HepG2 (cell line): ENCODE results near the gene KLKB1. TPM values are rescaled to one million over a fixed set of nuclear protein-coding genes. Genes with fewer than 3 reads are reported as not detected.

Experiments
- CENPT ChIP-seq: sonication (generic); formaldehyde crosslinking; IDR thresholded peaks from 2 replicates; pipeline ENCODE4 v1.8.0; 2022; ENCODE audit warnings: low read depth, mild to moderate bottlenecking, moderate library complexity, missing genetic modification reagents
- E2F1 ChIP-seq: sonication (generic); formaldehyde crosslinking; IDR thresholded peaks from 2 replicates; pipeline ENCODE4 v1.5.0; 2020; ENCODE audit warnings: missing genetic modification reagents
- HOXA5 ChIP-seq: sonication (generic); formaldehyde crosslinking; IDR thresholded peaks from 2 replicates; pipeline ENCODE4 v1.4.0; 2020; ENCODE audit warnings: missing genetic modification reagents
- JUNB ChIP-seq: sonication (generic); formaldehyde crosslinking; IDR thresholded peaks from 2 replicates; pipeline ENCODE4 v1.8.0; 2022; ENCODE audit warnings: missing genetic modification reagents, mild to moderate bottlenecking, borderline replicate concordance
- JUND ChIP-seq: sonication (generic); formaldehyde crosslinking; IDR thresholded peaks from 2 replicates; pipeline ENCODE4 v1.8.0; 2022; ENCODE audit warnings: mild to moderate bottlenecking, missing genetic modification reagents
- MAFK ChIP-seq, 2 experiments: IDR thresholded peaks in 1 of 2; conservative IDR thresholded peaks in 1 of 2; 2 replicates each; pipeline ENCODE4 v1.6.1; 2011; ENCODE audit warnings: improper control_type of control experiment in 2 of 2, low read length in 2 of 2
- MBD4 ChIP-seq: IDR thresholded peaks from 2 replicates; pipeline ENCODE4 v1.6.1; 2012; ENCODE audit warnings: low read length, inconsistent platforms, borderline replicate concordance
- MIXL1 ChIP-seq: IDR thresholded peaks from 2 replicates; pipeline ENCODE4 v1.6.1; 2016
- NFIC ChIP-seq: IDR thresholded peaks from 2 replicates; pipeline ENCODE4 v1.6.1; 2012; ENCODE audit warnings: mild to moderate bottlenecking, low read length, inconsistent platforms
- RBAK ChIP-seq: sonication (generic); formaldehyde crosslinking; IDR thresholded peaks from 2 replicates; pipeline ENCODE4 v1.5.1; 2020; ENCODE audit warnings: mild to moderate bottlenecking, missing genetic modification reagents
- RFX1 ChIP-seq: fragments of 450-650 bp; IDR thresholded peaks from 2 replicates; pipeline ENCODE4 v1.6.1; 2017
- SALL2 ChIP-seq: sonication (generic); formaldehyde crosslinking; IDR thresholded peaks from 2 replicates; pipeline ENCODE4 v1.8.1; 2023; ENCODE audit warnings: mild to moderate bottlenecking, missing genetic modification reagents, inconsistent platforms
- SMAD1 ChIP-seq: sonication (generic); formaldehyde crosslinking; IDR thresholded peaks from 2 replicates; pipeline ENCODE4 v1.4.0; 2020; ENCODE audit warnings: missing genetic modification reagents, low read depth, mild to moderate bottlenecking, borderline replicate concordance
- SMARCE1 ChIP-seq: fragments of 450-650 bp; IDR thresholded peaks from 2 replicates; pipeline ENCODE4 v1.6.1; 2017; ENCODE audit warnings: borderline replicate concordance
- SNAI1 ChIP-seq: sonication (generic); formaldehyde crosslinking; IDR thresholded peaks from 2 replicates; pipeline ENCODE4 v1.5.0; 2020; ENCODE audit warnings: mild to moderate bottlenecking, missing genetic modification reagents, borderline replicate concordance
- YEATS2 ChIP-seq: sonication (generic); formaldehyde crosslinking; IDR thresholded peaks from 2 replicates; pipeline ENCODE4 v1.4.0; 2020; ENCODE audit warnings: missing genetic modification reagents, borderline replicate concordance
- ZBTB20 ChIP-seq: sonication (generic); formaldehyde crosslinking; IDR thresholded peaks from 2 replicates; pipeline ENCODE4 v1.8.1; 2023; ENCODE audit warnings: missing genetic modification reagents, low read depth, mild to moderate bottlenecking, borderline replicate concordance
- ZFP82 ChIP-seq: sonication (generic); formaldehyde crosslinking; IDR thresholded peaks from 2 replicates; pipeline ENCODE4 v1.5.1; 2020; ENCODE audit warnings: mild to moderate bottlenecking, missing genetic modification reagents, borderline replicate concordance
- ZNF12 ChIP-seq: sonication (generic); formaldehyde crosslinking; IDR thresholded peaks from 2 replicates; pipeline ENCODE4 v1.5.0; 2020; ENCODE audit warnings: missing genetic modification reagents
- ZNF788 ChIP-seq: sonication (generic); formaldehyde crosslinking; IDR thresholded peaks from 2 replicates; pipeline ENCODE4 v1.5.0; 2020; ENCODE audit warnings: mild to moderate bottlenecking, missing genetic modification reagents, borderline replicate concordance
- polyA plus RNA-seq, 8 experiments: library from polyadenylated mRNA; depleted of rRNA in 3 of 8; stranded (reverse) in 7 of 8; unstranded in 1 of 8; fragments of >200 nt; fragmentation: Illumina TruSeq in 4 of 8; extraction: Trizol in 4 of 8; gene quantifications; 2 replicates each; pipeline versions ENCODE4 v1.2.1 to v1.2.3, GENCODE V29; 2011 to 2016; ENCODE audit warnings: low read depth in 4 of 8, missing spikeins in 1 of 8, mixed read lengths in 1 of 8; ENCODE audit not compliant: insufficient read depth in 1 of 8
- total RNA-seq, 5 experiments: library from RNA; depleted of rRNA; stranded (reverse); fragments of >200 nt; fragmentation: Illumina TruSeq; extraction: Trizol; gene quantifications; 2 replicates each; pipeline ENCODE4 v1.2.3, GENCODE V29; 2016; ENCODE audit warnings: low read depth in 1 of 5
- TF ChIP-seq, protein P1 (sequence below): sonication (generic); formaldehyde crosslinking; conservative IDR thresholded peaks from 2 replicates; pipeline ENCODE4 v1.8.0; 2022; ENCODE audit warnings: mild to moderate bottlenecking, moderate library complexity, missing genetic modification reagents
- TF ChIP-seq, protein P2 (sequence below): sonication (generic); formaldehyde crosslinking; IDR thresholded peaks from 2 replicates; pipeline ENCODE4 v1.8.1; 2023; ENCODE audit warnings: missing genetic modification reagents, mild to moderate bottlenecking, borderline replicate concordance
- TF ChIP-seq, protein P3 (sequence below): sonication (generic); formaldehyde crosslinking; IDR thresholded peaks from 2 replicates; pipeline ENCODE4 v1.4.0; 2020; ENCODE audit warnings: mild to moderate bottlenecking, missing genetic modification reagents
- TF ChIP-seq, protein P4 (sequence below): sonication (generic); formaldehyde crosslinking; IDR thresholded peaks from 2 replicates; pipeline ENCODE4 v1.9.0; 2022; ENCODE audit warnings: low read depth, missing genetic modification reagents

Gene KLKB1
- total and polyA plus RNA-seq, 2 of the 13 experiments (the other 11 are each of a cell fraction or from before 2014, with no cell fraction given) = 0.26 to 0.49 TPM

- TF ChIP-seq, protein P1, sequence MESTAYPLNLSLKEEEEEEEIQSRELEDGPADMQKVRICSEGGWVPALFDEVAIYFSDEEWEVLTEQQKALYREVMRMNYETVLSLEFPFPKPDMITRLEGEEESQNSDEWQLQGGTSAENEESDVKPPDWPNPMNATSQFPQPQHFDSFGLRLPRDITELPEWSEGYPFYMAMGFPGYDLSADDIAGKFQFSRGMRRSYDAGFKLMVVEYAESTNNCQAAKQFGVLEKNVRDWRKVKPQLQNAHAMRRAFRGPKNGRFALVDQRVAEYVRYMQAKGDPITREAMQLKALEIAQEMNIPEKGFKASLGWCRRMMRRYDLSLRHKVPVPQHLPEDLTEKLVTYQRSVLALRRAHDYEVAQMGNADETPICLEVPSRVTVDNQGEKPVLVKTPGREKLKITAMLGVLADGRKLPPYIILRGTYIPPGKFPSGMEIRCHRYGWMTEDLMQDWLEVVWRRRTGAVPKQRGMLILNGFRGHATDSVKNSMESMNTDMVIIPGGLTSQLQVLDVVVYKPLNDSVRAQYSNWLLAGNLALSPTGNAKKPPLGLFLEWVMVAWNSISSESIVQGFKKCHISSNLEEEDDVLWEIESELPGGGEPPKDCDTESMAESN = peak; percentile 66; the same call in 1 of the 2 replicates
- TF ChIP-seq ZNF12 (CRISPR knock-in tag) (0 out of 2 replicates have a peak, but pooled peaks have one; percentile 14), HOXA5 (CRISPR knock-in tag) (peak; percentile 78; the same call in 1 of the 2 replicates), SALL2 (CRISPR knock-in tag) (peak; percentile 60), ZFP82 (CRISPR knock-in tag) (no peak; the same call in 1 of the 2 replicates), RBAK (CRISPR knock-in tag) (no peak), ZBTB20 (CRISPR knock-in tag) (peak; percentile 81; the same call in 1 of the 2 replicates), SMARCE1 (no peak), NFIC (no peak), MBD4 (no peak), CENPT (CRISPR knock-in tag) (no peak; the same call in 1 of the 2 replicates), SNAI1 (CRISPR knock-in tag) (peak; percentile 94), ZNF788 (peak; percentile 86), JUND (no peak; the same call in 1 of the 2 replicates), JUNB (CRISPR knock-in tag) (no peak), RFX1 (no peak), MIXL1 (CRISPR knock-in tag) (peak; percentile 54; the same call in 1 of the 2 replicates), SMAD1 (CRISPR knock-in tag) (no peak), YEATS2 (peak; percentile 75; the same call in 1 of the 2 replicates), MAFK (conservative IDR thresholded peaks at IDR 0.05 in 1 of 2, IDR thresholded peaks at IDR 0.05 in 1 of 2; ENCODE audit: low read length in 2 of 2) (no peak), E2F1 (CRISPR knock-in tag) (no peak; the same call in none of the 2 replicates)
- TF ChIP-seq, protein P2, sequence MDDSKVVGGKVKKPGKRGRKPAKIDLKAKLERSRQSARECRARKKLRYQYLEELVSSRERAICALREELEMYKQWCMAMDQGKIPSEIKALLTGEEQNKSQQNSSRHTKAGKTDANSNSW (CRISPR knock-in tag) = no peak
- TF ChIP-seq, protein P3, sequence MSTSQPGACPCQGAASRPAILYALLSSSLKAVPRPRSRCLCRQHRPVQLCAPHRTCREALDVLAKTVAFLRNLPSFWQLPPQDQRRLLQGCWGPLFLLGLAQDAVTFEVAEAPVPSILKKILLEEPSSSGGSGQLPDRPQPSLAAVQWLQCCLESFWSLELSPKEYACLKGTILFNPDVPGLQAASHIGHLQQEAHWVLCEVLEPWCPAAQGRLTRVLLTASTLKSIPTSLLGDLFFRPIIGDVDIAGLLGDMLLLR (CRISPR knock-in tag) = no peak; the same call in 1 of the 2 replicates
- TF ChIP-seq, protein P4, sequence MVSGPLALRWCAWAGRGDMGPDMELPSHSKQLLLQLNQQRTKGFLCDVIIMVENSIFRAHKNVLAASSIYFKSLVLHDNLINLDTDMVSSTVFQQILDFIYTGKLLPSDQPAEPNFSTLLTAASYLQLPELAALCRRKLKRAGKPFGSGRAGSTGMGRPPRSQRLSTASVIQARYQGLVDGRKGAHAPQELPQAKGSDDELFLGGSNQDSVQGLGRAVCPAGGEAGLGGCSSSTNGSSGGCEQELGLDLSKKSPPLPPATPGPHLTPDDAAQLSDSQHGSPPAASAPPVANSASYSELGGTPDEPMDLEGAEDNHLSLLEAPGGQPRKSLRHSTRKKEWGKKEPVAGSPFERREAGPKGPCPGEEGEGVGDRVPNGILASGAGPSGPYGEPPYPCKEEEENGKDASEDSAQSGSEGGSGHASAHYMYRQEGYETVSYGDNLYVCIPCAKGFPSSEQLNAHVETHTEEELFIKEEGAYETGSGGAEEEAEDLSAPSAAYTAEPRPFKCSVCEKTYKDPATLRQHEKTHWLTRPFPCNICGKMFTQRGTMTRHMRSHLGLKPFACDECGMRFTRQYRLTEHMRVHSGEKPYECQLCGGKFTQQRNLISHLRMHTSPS (CRISPR knock-in tag) = no peak; the same call in 1 of the 2 replicates
These were observed 35.9 kb upstream of the KLKB1 start, which contains the start of gene CYP4V2 (continued) for GRCh38 chr4:186191200-186192065.
